ENCODE measurements around the gene MUC6.

Gene MUC6

DNA sequence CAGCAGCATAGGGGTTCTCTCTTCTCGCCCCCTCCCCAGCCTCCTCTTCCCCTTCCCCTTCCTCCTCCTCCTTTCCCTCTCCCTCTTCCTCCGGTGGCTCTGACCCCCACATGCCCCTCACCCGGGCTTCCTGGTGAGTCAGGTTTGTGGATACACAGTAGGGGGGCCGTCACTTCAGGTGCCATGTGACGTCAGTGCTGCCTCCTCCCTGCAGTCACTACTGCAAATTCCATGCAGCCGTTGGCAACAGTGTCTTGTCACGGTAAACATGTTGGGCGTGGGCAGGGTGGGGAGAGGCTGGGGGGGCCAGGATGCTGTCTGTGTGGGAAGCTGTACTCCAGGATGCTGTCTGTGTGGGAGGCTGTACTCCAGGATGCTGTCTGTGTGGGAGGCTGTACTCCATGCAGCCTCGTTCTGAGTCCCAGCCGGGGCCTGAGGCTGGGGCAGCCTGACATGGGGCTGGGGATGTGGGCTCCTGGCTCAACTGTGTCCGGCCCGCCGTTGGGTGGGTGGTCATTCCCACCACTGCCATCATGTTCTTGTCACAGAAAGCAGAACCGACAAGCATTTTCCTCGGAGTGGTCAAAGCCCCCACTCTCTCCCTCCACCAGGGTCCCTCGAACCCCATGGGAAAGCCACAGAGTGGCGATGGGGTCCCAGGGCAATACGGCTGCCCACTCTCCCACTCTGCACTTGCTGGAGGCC lies 35.8 kb upstream of the MUC6 start:
- in situ Hi-C loops (cut with HindIII; ENCODE audit: low sequenced_read_pairs) = loop anchor here (25.0 kb wide), 1 partner anchor 140 kb away; the partner anchor contains the start of gene MUC5B

DNA sequence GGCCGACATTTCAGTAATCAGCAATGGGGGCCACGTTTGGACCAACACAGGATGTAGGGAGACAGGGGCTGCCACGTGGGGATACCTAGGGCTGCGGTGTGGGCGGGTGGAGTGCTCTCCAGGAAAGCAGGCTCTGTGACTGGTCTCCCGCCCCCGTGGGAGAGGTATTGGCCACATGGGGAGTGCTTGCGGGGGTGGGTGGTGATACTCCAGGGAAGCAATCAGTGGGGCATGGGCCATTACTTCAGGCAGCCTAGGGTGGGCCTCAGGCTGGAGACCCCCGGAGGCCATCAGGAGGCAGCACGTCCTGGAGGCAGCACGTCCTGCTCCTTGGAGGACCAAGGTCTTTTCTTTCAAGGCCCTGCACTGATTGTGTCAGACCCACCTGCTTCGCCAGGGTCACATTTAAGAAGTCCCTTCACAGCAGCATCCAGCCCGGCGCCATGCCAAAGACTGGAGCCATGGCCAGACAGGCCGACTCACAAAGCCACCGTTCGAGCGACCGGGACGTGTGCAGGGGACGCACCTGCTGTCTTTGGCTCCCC lies 35.1 kb upstream of the MUC6 start:
- in situ Hi-C loops (cut with HindIII; ENCODE audit: low sequenced_read_pairs) = loop anchor here (25.0 kb wide), 1 partner anchor 141 kb away; the partner anchor contains the start of gene MUC5B

DNA sequence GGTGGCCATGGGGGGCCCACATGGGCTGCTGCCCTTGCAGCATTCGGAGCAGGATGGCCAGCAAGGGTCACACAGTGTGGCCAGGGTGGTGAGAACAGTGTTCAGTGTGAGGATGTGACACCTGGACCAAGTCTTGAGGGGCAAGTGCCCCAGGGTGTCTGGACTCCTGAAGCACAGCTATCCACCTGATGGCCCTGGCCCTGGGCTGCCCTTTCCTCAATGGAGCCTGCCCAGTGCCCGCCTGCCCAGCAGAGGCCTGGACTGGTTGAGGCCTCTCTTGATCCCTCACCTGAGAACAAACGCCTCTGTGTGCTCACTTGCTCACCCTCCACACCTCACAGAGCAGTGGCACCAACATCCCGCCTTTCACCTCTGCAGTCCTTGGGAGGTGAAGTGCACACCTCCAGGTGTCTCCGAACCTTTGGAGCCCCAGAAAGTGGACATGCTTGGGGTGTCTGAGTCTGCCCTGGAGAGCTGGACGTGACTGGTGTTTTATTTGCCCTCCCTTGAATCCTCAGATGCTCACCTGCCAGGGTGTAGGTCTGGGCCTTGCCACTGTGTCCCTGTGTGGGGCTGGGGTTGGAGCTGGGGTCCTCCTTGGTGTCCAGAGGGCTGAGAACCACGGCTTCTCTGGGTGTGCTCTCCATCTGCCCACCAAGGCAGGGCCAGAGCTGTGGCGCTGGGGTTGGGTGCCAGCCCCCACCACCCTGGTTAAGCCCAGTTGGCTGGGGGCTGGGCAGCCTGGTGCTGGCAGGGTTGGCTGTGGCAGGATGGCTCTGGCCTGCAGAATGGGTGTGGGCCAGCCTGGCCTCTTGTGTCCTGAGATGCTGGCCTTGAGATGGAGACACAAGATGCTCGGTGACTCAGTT lies 34.3 kb upstream of the MUC6 start:
- in situ Hi-C loops (cut with HindIII; ENCODE audit: low sequenced_read_pairs) = loop anchor here (25.0 kb wide), 1 partner anchor 141 kb away; the partner anchor contains the start of gene MUC5B

DNA sequence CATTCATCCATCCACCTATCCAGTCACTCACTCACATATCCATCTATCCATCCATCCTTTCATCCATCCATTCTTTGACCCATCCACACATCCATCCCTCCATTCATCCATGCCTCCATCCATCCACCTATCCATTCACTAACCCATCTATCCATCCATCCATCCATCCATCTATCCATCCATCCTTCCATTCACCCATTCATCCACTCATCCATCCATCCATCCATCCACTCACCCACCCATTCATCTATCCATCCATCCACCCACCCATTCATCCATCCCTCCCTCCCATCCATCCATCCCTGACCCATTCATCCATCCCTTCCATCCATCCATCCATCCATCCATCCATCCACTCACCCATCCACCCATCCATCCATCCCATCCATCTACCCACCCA lies 33.2 kb upstream of the MUC6 start:
- in situ Hi-C loops (cut with HindIII; ENCODE audit: low sequenced_read_pairs) = loop anchor here (25.0 kb wide), 1 partner anchor 143 kb away; the partner anchor contains the start of gene MUC5B

DNA sequence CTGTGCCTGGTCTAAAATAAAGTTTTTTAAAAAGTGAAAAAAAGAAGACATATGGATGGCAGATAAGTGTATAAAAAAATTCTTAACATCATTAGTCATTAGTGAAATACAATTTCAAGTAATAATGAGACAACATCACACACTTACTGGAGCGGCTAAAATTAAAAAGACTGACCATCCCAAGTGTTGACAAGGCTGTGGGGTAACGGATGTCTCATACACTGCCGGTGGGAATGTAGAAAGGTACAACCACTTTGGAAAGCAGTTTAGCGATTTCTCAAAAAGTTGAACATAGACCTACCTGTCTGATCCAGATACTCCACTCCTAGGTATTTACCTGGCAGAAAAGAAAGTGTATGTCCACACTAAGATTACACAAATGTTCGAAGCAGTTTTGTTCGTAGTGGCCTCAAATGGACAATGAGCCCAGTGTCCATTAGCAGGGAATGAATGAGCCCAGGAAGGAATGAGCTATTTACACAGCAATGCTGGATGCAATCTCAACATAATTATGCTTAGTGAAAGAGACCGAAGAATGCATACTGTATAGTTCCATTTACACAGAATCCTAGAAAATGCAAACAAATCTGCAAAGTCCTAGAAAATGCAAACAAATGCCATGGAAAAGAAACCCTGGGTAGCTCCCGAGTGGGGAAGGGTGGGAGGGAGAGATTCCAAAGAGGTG lies 31.4 kb upstream of the MUC6 start:
- in situ Hi-C loops (cut with HindIII; ENCODE audit: low sequenced_read_pairs) = loop anchor here (25.0 kb wide), 1 partner anchor 144 kb away; the partner anchor contains the start of gene MUC5B

DNA sequence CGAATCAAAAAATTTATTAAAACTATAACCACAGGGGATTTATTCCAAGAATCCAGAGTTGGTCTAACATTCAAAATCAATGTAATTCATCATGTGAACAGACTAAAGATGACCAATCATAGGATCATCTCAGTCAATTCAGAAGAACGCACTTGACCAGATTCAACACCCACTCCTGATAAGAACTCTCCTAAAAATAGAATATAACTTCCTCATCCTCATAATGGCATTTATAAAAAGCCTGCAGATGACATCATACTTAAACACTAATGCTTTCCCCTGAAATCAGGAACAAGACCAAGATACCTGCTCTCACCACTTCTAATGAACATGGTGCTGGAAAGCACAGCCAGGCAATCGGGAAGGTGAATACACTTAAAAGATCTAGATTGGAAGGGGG lies 27.6 kb upstream of the MUC6 start:
- in situ Hi-C loops (cut with HindIII; ENCODE audit: low sequenced_read_pairs) = loop anchor here (25.0 kb wide), 1 partner anchor 148 kb away; the partner anchor contains the start of gene MUC5B

DNA sequence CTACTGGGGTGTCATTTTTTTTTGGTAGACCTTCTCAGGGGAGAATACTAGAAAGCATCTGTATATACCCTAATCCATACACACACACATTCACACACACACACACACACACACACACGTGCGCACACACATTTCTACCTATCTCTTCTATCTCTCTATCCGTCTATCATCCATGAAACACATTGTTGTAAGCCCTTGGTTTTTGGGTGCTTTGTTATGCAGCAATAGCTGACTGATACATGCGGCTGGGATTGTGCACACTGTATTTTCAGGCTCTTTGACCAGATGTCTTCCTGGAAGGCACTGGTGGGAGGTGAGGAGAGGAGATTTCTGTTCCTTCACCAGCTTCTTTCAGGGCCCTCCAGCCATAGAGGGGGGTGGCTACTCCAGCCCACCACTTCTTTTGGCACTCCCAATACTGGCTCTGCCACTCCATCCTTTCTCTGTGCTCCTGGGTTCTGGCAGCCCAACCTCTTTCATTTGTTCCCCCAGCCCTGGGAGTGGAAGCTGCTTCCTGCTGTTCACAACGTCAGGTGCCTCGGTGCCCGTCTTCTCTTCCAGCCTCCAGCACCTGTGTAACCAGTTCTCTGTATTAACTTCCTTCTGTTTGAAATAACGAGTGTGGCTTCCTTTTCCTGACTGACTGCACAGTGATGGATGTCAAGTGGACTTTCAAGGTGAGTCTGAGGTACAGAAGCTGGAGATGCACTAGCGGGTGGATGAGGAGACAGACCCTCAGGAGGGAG lies 25.7 kb upstream of the MUC6 start:
- in situ Hi-C loops (cut with HindIII; ENCODE audit: low sequenced_read_pairs) = loop anchor here (25.0 kb wide), 1 partner anchor 150 kb away; the partner anchor contains the start of gene MUC5B

DNA sequence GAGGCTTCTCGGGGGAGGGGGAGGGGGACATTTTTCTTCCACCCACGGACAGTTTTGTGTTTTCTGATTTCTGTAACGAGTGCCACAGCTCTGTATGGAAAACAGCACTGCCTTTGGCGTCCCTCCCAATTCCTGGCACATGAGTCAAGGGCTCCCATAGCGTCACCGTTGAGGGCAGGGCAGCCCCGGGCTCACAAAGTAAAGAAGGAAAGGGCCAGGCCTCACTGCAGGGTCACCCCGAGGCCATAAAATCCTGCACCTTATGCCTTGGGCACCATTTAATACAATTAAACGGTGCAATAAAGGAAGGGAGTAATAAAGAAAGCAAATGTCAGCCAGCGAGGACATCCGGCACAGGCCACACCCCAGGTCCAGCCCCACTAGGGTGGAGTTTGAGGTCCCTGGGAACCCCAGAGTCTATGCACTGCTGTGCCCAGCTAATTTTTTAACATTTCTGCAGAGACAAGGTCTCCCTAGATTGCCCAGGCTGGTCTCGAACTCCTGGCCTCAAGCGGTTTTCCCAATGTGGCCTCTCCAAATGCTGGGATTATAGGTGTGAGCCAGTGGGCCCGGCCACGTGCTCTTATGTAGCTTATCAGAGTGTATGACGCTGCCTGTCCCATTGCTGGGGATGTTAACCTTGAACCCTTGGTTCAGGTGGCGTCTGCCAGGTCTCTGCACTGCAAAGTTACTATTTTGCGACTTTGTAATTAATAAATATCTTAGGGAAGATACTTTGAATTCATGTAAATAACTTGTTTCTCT lies 24.5 kb upstream of the MUC6 start:
- in situ Hi-C loops (cut with HindIII; ENCODE audit: low sequenced_read_pairs) = loop anchor here (25.0 kb wide), 1 partner anchor 151 kb away; the partner anchor contains the start of gene MUC5B

DNA sequence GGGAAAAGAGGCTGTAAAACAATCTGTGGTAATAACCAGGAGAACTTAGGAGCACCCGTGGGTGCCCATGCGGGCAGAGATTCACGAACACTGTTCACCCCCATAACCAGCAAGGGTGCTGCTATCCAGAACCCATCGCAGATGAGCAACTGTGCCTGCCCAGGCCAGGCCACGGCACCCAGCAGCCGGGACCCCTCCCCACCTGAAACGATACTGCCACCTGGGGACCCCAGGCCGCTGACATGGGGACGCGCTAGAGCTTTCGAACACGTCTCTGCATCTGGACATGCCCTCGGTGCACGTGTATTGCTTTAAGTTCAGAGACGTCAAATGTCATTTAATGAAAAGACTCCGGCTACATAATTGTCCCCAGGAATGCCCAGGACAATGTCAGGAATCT lies 23.9 kb upstream of the MUC6 start:
- in situ Hi-C loops (cut with HindIII; ENCODE audit: low sequenced_read_pairs) = loop anchor here (25.0 kb wide), 1 partner anchor 152 kb away; the partner anchor contains the start of gene MUC5B

DNA sequence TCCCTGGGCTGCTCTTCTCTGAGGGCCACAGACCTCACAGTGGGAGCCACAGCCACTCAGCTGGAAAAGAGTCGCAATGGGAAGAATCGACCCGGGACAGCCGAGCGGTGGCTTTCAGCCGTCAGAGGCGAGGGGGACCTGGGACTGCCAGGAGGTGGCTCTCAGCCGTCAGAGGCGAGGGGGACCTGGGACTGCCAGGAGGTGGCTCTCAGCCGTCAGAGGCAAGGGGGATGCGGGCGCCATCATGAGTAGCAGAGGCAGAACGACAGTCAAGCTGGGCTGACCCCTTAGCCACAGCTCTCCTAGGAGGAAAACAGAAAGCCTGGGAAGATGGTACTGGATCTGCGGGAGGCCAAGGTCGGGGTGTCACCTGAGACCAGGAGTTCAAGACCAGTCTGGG lies 23.2 kb upstream of the MUC6 start:
- in situ Hi-C loops (cut with HindIII; ENCODE audit: low sequenced_read_pairs) = loop anchor here (25.0 kb wide), 1 partner anchor 153 kb away; the partner anchor contains the start of gene MUC5B

DNA sequence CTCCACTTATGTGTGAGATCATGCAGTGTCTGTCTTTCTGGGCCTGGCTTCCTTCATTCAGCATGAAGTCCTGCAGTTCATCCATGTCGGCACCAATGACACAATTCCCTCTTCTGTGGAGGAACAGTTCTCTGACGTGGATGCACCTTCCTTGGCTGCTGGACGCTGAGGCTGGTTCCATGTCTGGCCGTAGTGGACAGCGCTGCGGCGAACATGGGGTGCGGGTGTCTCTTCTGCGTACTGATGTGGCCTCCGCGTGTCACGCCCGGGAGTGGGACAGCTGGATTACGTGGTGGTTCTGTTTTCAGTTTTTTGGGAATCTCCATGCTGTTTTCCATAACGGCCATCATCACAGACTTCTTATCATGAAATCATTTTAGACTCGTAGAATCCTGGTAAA lies 21.3 kb upstream of the MUC6 start:
- in situ Hi-C loops (cut with HindIII; ENCODE audit: low sequenced_read_pairs) = loop anchor here (25.0 kb wide), 1 partner anchor 154 kb away; the partner anchor contains the start of gene MUC5B

DNA sequence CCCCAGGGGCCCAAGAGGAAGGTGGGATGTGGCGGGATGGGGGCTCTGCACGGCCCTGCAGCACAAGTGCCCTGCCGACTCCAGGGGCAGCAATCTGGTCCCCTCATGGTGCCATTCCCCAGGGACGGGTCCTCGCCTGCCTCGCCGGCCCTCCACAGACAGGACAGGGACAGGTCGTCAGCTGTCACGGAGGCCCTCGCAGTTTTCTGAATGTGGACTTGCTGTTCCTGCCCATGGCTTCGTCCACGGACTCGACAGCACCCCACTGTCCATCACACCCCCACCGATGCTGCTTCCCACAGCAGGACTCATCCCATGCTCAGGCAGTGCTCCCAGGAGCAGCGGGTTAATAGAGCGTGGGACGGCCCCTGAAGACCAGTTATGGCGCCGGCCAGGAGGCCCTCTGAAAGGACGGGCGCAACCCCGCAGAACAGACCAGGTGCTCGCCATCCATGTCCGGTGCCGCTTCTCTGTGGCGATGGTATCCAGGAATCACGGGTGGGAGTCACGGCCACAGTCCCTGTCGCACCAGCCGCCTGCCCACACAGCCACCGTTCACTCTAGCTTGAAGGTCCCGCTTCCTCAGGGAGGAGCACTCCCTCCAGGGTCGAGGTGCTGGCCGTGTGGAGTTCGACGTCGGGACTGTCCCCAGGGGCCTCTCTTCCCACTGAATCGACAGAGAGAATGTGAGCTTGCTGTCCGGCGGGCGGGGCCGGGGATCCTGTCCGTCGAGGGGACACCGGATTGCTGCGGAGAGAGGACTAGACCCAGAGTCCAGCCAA lies 19.7 kb upstream of the MUC6 start:
- in situ Hi-C loops (cut with HindIII; ENCODE audit: low sequenced_read_pairs) = loop anchor here (25.0 kb wide), 1 partner anchor 156 kb away; the partner anchor contains the start of gene MUC5B

DNA sequence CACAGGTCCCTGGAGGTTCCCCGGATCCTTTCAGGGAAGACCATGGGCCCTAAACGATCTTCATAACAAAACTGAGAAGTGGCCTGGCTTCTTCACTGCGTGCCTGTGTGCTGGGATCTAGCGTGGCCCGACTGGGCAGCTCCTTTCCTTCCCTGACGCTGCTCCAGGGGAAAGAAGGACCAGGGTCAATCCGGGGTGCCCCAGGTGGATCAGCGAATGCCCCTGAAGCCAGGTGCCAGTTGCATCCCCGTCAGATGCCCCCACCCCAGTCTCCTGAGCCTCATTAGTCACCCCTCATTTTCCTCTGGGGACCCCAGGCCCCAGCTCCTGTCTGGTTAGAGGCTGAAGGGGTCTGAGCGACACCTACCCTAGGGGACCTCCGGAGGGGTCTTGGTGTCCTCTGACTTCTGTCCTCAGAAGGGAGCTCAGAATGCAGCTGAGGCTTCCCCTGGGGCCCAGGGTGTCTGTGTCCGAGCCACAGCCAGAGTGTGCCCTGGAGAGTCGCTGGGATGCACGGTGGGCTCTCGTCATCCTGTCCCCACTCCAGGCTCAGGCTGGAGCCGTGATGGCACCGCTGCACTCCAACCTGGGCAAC lies 18.7 kb upstream of the MUC6 start:
- in situ Hi-C loops (cut with HindIII; ENCODE audit: low sequenced_read_pairs) = loop anchor here (25.0 kb wide), 1 partner anchor 157 kb away; the partner anchor contains the start of gene MUC5B

DNA sequence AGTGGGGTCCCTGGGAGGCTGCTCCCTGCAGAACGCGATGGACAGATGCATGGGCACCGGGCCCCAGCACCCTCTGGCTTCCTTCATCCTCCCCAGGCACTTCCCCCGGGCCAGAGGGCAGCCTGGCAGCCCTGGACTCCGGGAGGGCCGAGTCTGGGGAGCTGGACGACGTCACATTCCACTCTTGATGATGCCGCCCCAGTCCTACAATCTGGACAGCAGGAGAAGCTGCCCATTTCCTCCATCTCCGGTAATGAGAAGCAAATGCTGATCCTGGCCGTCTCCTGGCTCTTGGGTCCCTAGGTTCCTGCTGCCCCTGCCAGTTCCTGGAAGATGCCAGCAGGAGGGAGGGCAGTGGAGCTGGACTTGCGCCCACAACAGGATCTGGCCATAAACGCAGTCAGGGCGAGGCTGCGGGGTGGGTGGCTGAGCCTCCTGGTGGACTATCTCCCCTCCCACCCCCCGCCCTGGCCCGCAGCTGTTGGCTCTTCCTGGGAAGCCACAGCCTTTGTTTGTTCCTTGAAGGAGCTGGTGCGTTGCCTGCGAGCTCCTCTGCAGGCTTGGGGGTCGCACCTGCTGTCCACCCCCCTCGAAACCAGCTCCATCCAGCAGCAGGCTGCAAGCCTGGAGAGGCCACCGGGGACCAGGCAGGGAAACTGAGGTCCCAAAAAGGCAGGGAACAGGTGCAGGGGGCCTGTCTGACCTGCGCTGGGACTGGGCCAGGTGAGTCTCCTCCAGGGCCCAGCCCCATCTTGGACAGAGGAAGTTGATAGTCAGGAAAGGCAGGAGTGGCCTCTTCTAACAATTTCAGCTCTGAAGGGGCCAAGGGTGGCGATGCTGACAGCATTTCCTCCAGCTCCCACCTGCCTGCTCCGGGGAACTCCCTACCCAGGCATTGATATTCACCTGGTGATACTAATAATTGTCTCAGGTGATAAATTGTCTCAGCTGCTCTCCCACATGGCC lies 17.9 kb upstream of the MUC6 start:
- in situ Hi-C loops (cut with HindIII; ENCODE audit: low sequenced_read_pairs) = loop anchor here (5.0 to 25.0 kb wide), 3 partner anchors 57 to 158 kb away; partner anchors contain the start of gene MUC5B

DNA sequence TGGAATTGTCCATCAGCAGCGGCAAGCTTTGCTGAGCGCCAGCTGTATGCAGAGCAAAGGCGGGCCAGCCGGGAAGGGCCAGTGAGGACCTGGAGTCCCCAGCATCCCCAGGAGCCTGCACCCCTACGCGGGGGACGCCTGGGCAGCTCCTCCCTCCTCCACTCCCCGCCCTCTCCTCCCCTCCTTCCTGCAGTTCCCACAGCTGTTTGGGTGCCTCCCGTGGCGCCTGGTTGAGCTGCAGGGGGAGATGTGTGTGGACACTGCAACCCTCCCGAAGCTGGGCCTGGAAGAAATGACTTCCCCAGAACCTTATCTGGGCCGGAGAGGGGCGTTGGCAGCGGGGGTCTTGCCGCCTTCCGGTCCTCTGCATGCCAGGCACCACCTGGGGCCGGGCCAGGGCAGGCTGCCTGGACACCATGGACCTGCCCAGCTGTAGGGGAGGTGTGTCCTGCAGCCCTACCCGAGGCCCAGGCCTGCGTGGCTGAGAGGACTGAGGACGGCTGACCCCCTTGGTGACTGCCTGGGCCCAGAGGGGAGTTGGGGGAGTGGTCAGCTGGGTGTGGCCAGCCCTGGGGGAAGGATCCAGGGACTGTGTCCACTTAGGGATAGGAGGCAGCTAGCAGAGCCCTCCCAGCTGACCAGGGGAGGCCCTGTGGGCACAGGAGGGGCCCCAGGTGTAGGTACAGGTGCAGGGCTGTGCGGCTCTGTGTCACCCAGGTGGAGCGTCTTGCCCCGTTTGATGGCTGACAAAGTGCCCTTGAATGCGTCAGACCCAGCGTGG lies 16.8 kb upstream of the MUC6 start:
- in situ Hi-C loops (cut with HindIII; ENCODE audit: low sequenced_read_pairs) = loop anchor here (5.0 to 25.0 kb wide), 3 partner anchors 56 to 159 kb away; partner anchors contain the start of gene MUC5B

All from endothelial cell of hepatic sinusoid (primary cell).